Measurements from ENCODE around the gene PEPD. TPM values are rescaled to one million over a fixed set of nuclear protein-coding genes. Genes with fewer than 3 reads are reported as not detected.

The PEPD gene
- polyA plus RNA-seq, 3 donors = 61.5 to 218 (median 171) TPM

- Histone ChIP-seq H3K4me3 (replicated peaks in 1 of 3; ENCODE audit: low read depth in 2 of 3, low read length in 3 of 3) (no peak overlapping the region), H3K79me2 (ENCODE audit: insufficient read depth, low read length) (no peaks in the 10 kb centered on the region), H3K36me3 (replicated peaks in 1 of 2; ENCODE audit: control insufficient read depth in 1 of 2, insufficient read depth in 2 of 2, low read length in 2 of 2) (peaks cover 12 to 22% of the 10 kb centered on the region in 2 donors), H3K27me3 (ENCODE audit: control insufficient read depth in 2 of 2, insufficient read depth in 2 of 2, low read length in 2 of 2) (no peaks in the 10 kb centered on the region), H3K9ac (ENCODE audit: insufficient read depth, low read length, poor library complexity, severe bottlenecking) (no peak overlapping the region), H3K4me2 (replicated peaks; ENCODE audit: extremely low read depth, low read length, poor library complexity, severe bottlenecking) (no peak overlapping the region), H4K20me1 (ENCODE audit: insufficient read depth, low read length) (no peaks in the 10 kb centered on the region), H3K4me1 (ENCODE audit: control insufficient read depth in 1 of 2, insufficient read depth in 2 of 2, low read length in 2 of 2) (no peaks in the 10 kb centered on the region), H3K27ac (ENCODE audit: low read depth in 1 of 2, low read length in 2 of 2) (no peak overlapping the region), H2AFZ (ENCODE audit: insufficient read depth, low read depth, low read length, poor library complexity, severe bottlenecking) (no peak overlapping the region), H3K9me3 (replicated peaks in 1 of 2; ENCODE audit: control insufficient read depth in 1 of 2, insufficient read depth in 1 of 2, low read length in 2 of 2) (no peaks in the 10 kb centered on the region)
- H3K27ac Mint-ChIP-seq = no peak overlapping the region
- peaks cover 24 to 30% of the 10 kb centered on the region in 2 donors for H3K36me3 Mint-ChIP-seq
- intact Hi-C loops (cut with micrococcal nuclease) = no loop called here
- no peaks in the 10 kb centered on the region for H3K9me3 Mint-ChIP-seq
- no peak for DNase-seq
- H3K4me3 Mint-ChIP-seq = no peak overlapping the region
- no peak for TF ChIP-seq CTCF (IDR thresholded peaks at IDR 0.05)
- no peaks in the 10 kb centered on the region for H3K4me1 Mint-ChIP-seq
- 100% methylated on average over 13 of the region's 13 CpGs for WGBS (ENCODE audit: insufficient coverage)
- H3K27me3 Mint-ChIP-seq (ENCODE audit: low read depth in 3 of 3) = peaks cover 0 to 1% (median 1%) of the 10 kb centered on the region in 3 donors
Measured at GRCh38 chr19:33500586-33500985, 21.0 kb downstream of the PEPD start.

- Histone ChIP-seq H3K79me2 (ENCODE audit: insufficient read depth, low read length) (no peaks in the 10 kb centered on the region), H3K9ac (ENCODE audit: insufficient read depth, low read length, poor library complexity, severe bottlenecking) (no peak overlapping the region), H4K20me1 (ENCODE audit: insufficient read depth, low read length) (no peaks in the 10 kb centered on the region), H3K27ac (ENCODE audit: low read depth in 1 of 2, low read length in 2 of 2) (no peak overlapping the region), H3K4me2 (replicated peaks; ENCODE audit: extremely low read depth, low read length, poor library complexity, severe bottlenecking) (no peak overlapping the region), H3K9me3 (replicated peaks in 1 of 2; ENCODE audit: control insufficient read depth in 1 of 2, insufficient read depth in 1 of 2, low read length in 2 of 2) (no peaks in the 10 kb centered on the region), H3K36me3 (replicated peaks in 1 of 2; ENCODE audit: control insufficient read depth in 1 of 2, insufficient read depth in 2 of 2, low read length in 2 of 2) (peaks cover 12 to 22% of the 10 kb centered on the region in 2 donors), H3K4me1 (ENCODE audit: control insufficient read depth in 1 of 2, insufficient read depth in 2 of 2, low read length in 2 of 2) (no peaks in the 10 kb centered on the region), H2AFZ (ENCODE audit: insufficient read depth, low read depth, low read length, poor library complexity, severe bottlenecking) (no peak overlapping the region), H3K4me3 (replicated peaks in 1 of 3; ENCODE audit: low read depth in 2 of 3, low read length in 3 of 3) (no peak overlapping the region), H3K27me3 (ENCODE audit: control insufficient read depth in 2 of 2, insufficient read depth in 2 of 2, low read length in 2 of 2) (no peaks in the 10 kb centered on the region)
- no peak overlapping the region for H3K4me3 Mint-ChIP-seq
- TF ChIP-seq CTCF (IDR thresholded peaks at IDR 0.05) = no peak
- no peaks in the 10 kb centered on the region for H3K4me1 Mint-ChIP-seq
- DNase-seq = no peak
- no peak overlapping the region for H3K27ac Mint-ChIP-seq
- H3K27me3 Mint-ChIP-seq (ENCODE audit: low read depth in 3 of 3) = peaks cover 0 to 1% (median 0%) of the 10 kb centered on the region in 3 donors
- H3K9me3 Mint-ChIP-seq = no peaks in the 10 kb centered on the region
- intact Hi-C loops (cut with micrococcal nuclease) = no loop called here
- WGBS (ENCODE audit: insufficient coverage) = 93% methylated on average over 12 of the region's 13 CpGs
- peaks cover 24 to 30% of the 10 kb centered on the region in 2 donors for H3K36me3 Mint-ChIP-seq
Measured at GRCh38 chr19:33499671-33500506, 21.7 kb downstream of the PEPD start.
